ENCODE measurements around the gene SEPTIN8. TPM values are rescaled to one million over a fixed set of nuclear protein-coding genes. Genes with fewer than 3 reads are reported as not detected.

The SEPTIN8 gene
- total and polyA plus RNA-seq, 2 of the 13 experiments (the other 11 are each of a cell fraction or from before 2014, with no cell fraction given), result 41.4 to 49.9 TPM

- TF ChIP-seq ZNF780A (CRISPR knock-in tag; IDR thresholded peaks at IDR 0.05), result 0 out of 2 replicates have a peak, but pooled peaks have one; percentile 27
- no peak for TF ChIP-seq ZNF33A (CRISPR knock-in tag; IDR thresholded peaks at IDR 0.05; ENCODE audit: borderline replicate concordance)
- no peak for TF ChIP-seq SNAPC2 (CRISPR knock-in tag; IDR thresholded peaks at IDR 0.05)
- no peak for TF ChIP-seq HCFC1 (IDR thresholded peaks at IDR 0.05; ENCODE audit: low read depth, low read length)
- peak; percentile 78; the same call in 1 of the 2 replicates for TF ChIP-seq IRF2 (CRISPR knock-in tag; IDR thresholded peaks at IDR 0.05)
- no peak for TF ChIP-seq RORA (CRISPR knock-in tag; IDR thresholded peaks at IDR 0.05)
- no peak for TF ChIP-seq ZNF678 (CRISPR knock-in tag; IDR thresholded peaks at IDR 0.05)
- peak; percentile 61; the same call in 1 of the 2 replicates for TF ChIP-seq ZNF770 (CRISPR knock-in tag; IDR thresholded peaks at IDR 0.05)
- peak; percentile 69 for TF ChIP-seq MIER2 (CRISPR knock-in tag; IDR thresholded peaks at IDR 0.05)
- peak; percentile 79; the same call in 1 of the 2 replicates for TF ChIP-seq ZNF556 (CRISPR knock-in tag; IDR thresholded peaks at IDR 0.05; ENCODE audit: borderline replicate concordance)
- TF ChIP-seq XBP1 (CRISPR knock-in tag; IDR thresholded peaks at IDR 0.05), result no peak
- no peak for TF ChIP-seq SCMH1 (CRISPR knock-in tag; IDR thresholded peaks at IDR 0.05; ENCODE audit: borderline replicate concordance)
- TF ChIP-seq THYN1 (CRISPR knock-in tag; IDR thresholded peaks at IDR 0.05; ENCODE audit: borderline replicate concordance, low read depth), result no peak
- 0 out of 2 replicates have a peak, but pooled peaks have one; percentile 25 for TF ChIP-seq TP53 (CRISPR knock-in tag; conservative IDR thresholded peaks at IDR 0.05)
- TF ChIP-seq ZNF580 (CRISPR knock-in tag; IDR thresholded peaks at IDR 0.05; ENCODE audit: borderline replicate concordance, low read depth), result peak; percentile 79
- peak; percentile 78; the same call in 1 of the 2 replicates for TF ChIP-seq ZNF335 (CRISPR knock-in tag; IDR thresholded peaks at IDR 0.05)
- peak; percentile 47; the same call in 1 of the 2 replicates for TF ChIP-seq PHF20 (CRISPR knock-in tag; IDR thresholded peaks at IDR 0.05)
- TF ChIP-seq ZNF367 (CRISPR knock-in tag; IDR thresholded peaks at IDR 0.05; ENCODE audit: borderline replicate concordance), result peak; percentile 26; the same call in 1 of the 2 replicates
- peak; percentile 80 for TF ChIP-seq ZNF564 (CRISPR knock-in tag; IDR thresholded peaks at IDR 0.05)
- TF ChIP-seq, protein P1, sequence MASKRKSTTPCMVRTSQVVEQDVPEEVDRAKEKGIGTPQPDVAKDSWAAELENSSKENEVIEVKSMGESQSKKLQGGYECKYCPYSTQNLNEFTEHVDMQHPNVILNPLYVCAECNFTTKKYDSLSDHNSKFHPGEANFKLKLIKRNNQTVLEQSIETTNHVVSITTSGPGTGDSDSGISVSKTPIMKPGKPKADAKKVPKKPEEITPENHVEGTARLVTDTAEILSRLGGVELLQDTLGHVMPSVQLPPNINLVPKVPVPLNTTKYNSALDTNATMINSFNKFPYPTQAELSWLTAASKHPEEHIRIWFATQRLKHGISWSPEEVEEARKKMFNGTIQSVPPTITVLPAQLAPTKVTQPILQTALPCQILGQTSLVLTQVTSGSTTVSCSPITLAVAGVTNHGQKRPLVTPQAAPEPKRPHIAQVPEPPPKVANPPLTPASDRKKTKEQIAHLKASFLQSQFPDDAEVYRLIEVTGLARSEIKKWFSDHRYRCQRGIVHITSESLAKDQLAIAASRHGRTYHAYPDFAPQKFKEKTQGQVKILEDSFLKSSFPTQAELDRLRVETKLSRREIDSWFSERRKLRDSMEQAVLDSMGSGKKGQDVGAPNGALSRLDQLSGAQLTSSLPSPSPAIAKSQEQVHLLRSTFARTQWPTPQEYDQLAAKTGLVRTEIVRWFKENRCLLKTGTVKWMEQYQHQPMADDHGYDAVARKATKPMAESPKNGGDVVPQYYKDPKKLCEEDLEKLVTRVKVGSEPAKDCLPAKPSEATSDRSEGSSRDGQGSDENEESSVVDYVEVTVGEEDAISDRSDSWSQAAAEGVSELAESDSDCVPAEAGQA (IDR thresholded peaks at IDR 0.05; ENCODE audit: low read depth), result no peak
- TF ChIP-seq, protein P1 (CRISPR knock-in tag; IDR thresholded peaks at IDR 0.05; ENCODE audit: borderline replicate concordance), result no peak
These were observed 30.3 kb upstream of the SEPTIN8 start (continued) for GRCh38 chr5:132807163-132807838.

Data from HepG2 (cell line).